Trophoblast cell (in vitro differentiated cells and primary cell): ENCODE results near the gene ZSWIM1.

Source experiments
- DNase-seq, 2 donors: peaks; one replicate each; pipeline ENCODE4 v3.0.0-alpha.2; 2016
- H2AFZ ChIP-seq: 2 replicates; pipeline ENCODE4 v1.6.1; 2013; ENCODE audit warnings: low read length, moderate library complexity, mild to moderate bottlenecking; ENCODE audit not compliant: insufficient read depth, poor library complexity
- H2AK5ac ChIP-seq: 2 replicates; pipeline ENCODE4 v1.6.1; 2013; ENCODE audit warnings: mild to moderate bottlenecking, low read length
- H2BK120ac ChIP-seq: 2 replicates; pipeline ENCODE4 v1.6.1; 2013; ENCODE audit warnings: low read length, mild to moderate bottlenecking, moderate library complexity; ENCODE audit not compliant: insufficient read depth, poor library complexity
- H2BK12ac ChIP-seq: 2 replicates; pipeline ENCODE4 v1.6.1; 2013; ENCODE audit warnings: mild to moderate bottlenecking, low read length, moderate library complexity
- H2BK5ac ChIP-seq: 2 replicates; pipeline ENCODE4 v1.6.1; 2013; ENCODE audit warnings: low read length, low read depth, moderate library complexity, mild to moderate bottlenecking; ENCODE audit not compliant: poor library complexity
- H3K14ac ChIP-seq: 2 replicates; pipeline ENCODE4 v1.6.1; 2013; ENCODE audit warnings: mild to moderate bottlenecking, low read length
- H3K18ac ChIP-seq: 2 replicates; pipeline ENCODE4 v1.6.1; 2013; ENCODE audit warnings: mild to moderate bottlenecking, low read length
- H3K23ac ChIP-seq: 2 replicates; pipeline ENCODE4 v1.6.1; 2013; ENCODE audit warnings: low read length
- H3K27ac ChIP-seq: 2 replicates; pipeline ENCODE4 v1.5.1; 2013; ENCODE audit warnings: low read depth, mild to moderate bottlenecking, inconsistent platforms, low read length, moderate library complexity
- H3K27me3 ChIP-seq: 2 replicates; pipeline ENCODE4 v1.6.1; 2013; ENCODE audit warnings: inconsistent platforms, mild to moderate bottlenecking, low read length, moderate library complexity; ENCODE audit not compliant: insufficient read depth
- H3K36me3 ChIP-seq, 2 experiments: 1 replicate in 1 of 2; 2 replicates in 1 of 2; pipeline ENCODE4 v1.6.1; 2013; ENCODE audit warnings: low read length in 2 of 2, mild to moderate bottlenecking in 2 of 2, moderate library complexity in 1 of 2; ENCODE audit not compliant: insufficient read depth in 2 of 2, control insufficient read depth in 1 of 2
- H3K4ac ChIP-seq: 2 replicates; pipeline ENCODE4 v1.6.1; 2013; ENCODE audit warnings: low read depth, mild to moderate bottlenecking, low read length, moderate library complexity
- H3K4me1 ChIP-seq, 2 experiments: 1 replicate in 1 of 2; 2 replicates in 1 of 2; pipeline ENCODE4 v1.6.1; 2013; ENCODE audit warnings: low read length in 2 of 2, mild to moderate bottlenecking in 2 of 2, moderate library complexity in 1 of 2; ENCODE audit not compliant: insufficient read depth in 2 of 2, control insufficient read depth in 1 of 2
- H3K4me2 ChIP-seq: 2 replicates; pipeline ENCODE4 v1.6.1; 2013; ENCODE audit warnings: inconsistent platforms, mild to moderate bottlenecking, low read length, moderate library complexity
- H3K4me3 ChIP-seq: 2 replicates; pipeline ENCODE4 v1.5.1; 2013; ENCODE audit warnings: mild to moderate bottlenecking, low read depth, low read length, inconsistent platforms
- H3K79me1 ChIP-seq: one replicate; pipeline ENCODE4 v1.6.1; 2013; ENCODE audit warnings: low read length
- H3K79me2 ChIP-seq: 2 replicates; pipeline ENCODE4 v1.6.1; 2013; ENCODE audit warnings: low read length, mild to moderate bottlenecking; ENCODE audit not compliant: control insufficient read depth, insufficient read depth, poor library complexity
- H3K9ac ChIP-seq: 2 replicates; pipeline ENCODE4 v1.6.1; 2013; ENCODE audit warnings: mild to moderate bottlenecking, low read length
- H3K9me3 ChIP-seq: 2 replicates; pipeline ENCODE4 v1.6.1; 2013; ENCODE audit warnings: low read depth, mild to moderate bottlenecking, control low read depth, inconsistent platforms, low read length; ENCODE audit not compliant: insufficient read depth
- H4K12ac ChIP-seq: 2 replicates; pipeline ENCODE4 v1.6.1; 2013; ENCODE audit warnings: low read depth, mild to moderate bottlenecking, low read length, moderate library complexity
- H4K8ac ChIP-seq: 2 replicates; pipeline ENCODE4 v1.6.1; 2013; ENCODE audit warnings: low read depth, mild to moderate bottlenecking, low read length, moderate library complexity
- H4K91ac ChIP-seq: one replicate; pipeline ENCODE4 v1.6.1; 2013; ENCODE audit warnings: low read depth, mild to moderate bottlenecking, low read length, moderate library complexity
- WGBS: extraction: QIAGEN DNeasy Blood & Tissue Kit; methylation state at CpG from one replicate; pipeline ENCODE4 v1.1.7; 2013; ENCODE audit warnings: missing lambda C conversion rate; ENCODE audit not compliant: insufficient read length, insufficient coverage; ENCODE audit errors: extremely low coverage; 5-methylcytosine and 5-hydroxymethylcytosine counted together

The ZSWIM1 gene

GRCh38 chr20:45860560-45861220 lies 20.3 kb upstream of the ZSWIM1 start:
- H2BK12ac ChIP-seq, result no peak overlapping the region
- no peak overlapping the region for H3K4me2 ChIP-seq
- H3K23ac ChIP-seq, result no peak overlapping the region
- H4K91ac ChIP-seq, result no peak overlapping the region
- no peak for DNase-seq
- H3K27me3 ChIP-seq, result no peaks in the 10 kb centered on the region
- H3K4ac ChIP-seq, result no peak overlapping the region
- H2AK5ac ChIP-seq, result no peak overlapping the region
- no peak overlapping the region for H3K27ac ChIP-seq
- peaks cover 3 to 5% of the 10 kb centered on the region in 2 experiments for H3K4me1 ChIP-seq
- no peaks in the 10 kb centered on the region for H3K9me3 ChIP-seq
- no peaks in the 10 kb centered on the region for H3K36me3 ChIP-seq
- H2BK5ac ChIP-seq, result no peak overlapping the region
- no peak overlapping the region for H3K18ac ChIP-seq
- no peak overlapping the region for H2AFZ ChIP-seq
- H4K8ac ChIP-seq, result no peak overlapping the region
- H3K79me1 ChIP-seq, result peaks cover 5% of the 10 kb centered on the region
- H3K14ac ChIP-seq, result no peak overlapping the region
- H3K4me3 ChIP-seq, result no peak overlapping the region
- no peak overlapping the region for H4K12ac ChIP-seq
- WGBS, result no CpG with 5 or more reads among the region's 7 CpGs
- H3K9ac ChIP-seq, result no peak overlapping the region
- peaks cover 1% of the 10 kb centered on the region for H3K79me2 ChIP-seq
- no peak overlapping the region for H2BK120ac ChIP-seq

- no peak overlapping the region for H2BK12ac ChIP-seq
Measured at GRCh38 chr20:45861221-45862075, 19.6 kb upstream of the ZSWIM1 start.

GRCh38 chr20:45863543-45864470 lies 17.2 kb upstream of the ZSWIM1 start:
- Histone ChIP-seq H3K4ac (no peak overlapping the region), H2AK5ac (no peak overlapping the region), H2BK12ac (no peak overlapping the region), H3K23ac (no peak overlapping the region), H3K27ac (no peak overlapping the region), H3K4me1 (no peaks in the 10 kb centered on the region), H3K4me3 (no peak overlapping the region), H3K18ac (no peak overlapping the region), H2BK120ac (no peak overlapping the region), H3K79me2 (no peaks in the 10 kb centered on the region), H2AFZ (no peak overlapping the region), H3K9ac (no peak overlapping the region), H3K4me2 (no peak overlapping the region), H4K12ac (no peak overlapping the region), H3K79me1 (no peaks in the 10 kb centered on the region), H3K9me3 (no peaks in the 10 kb centered on the region), H3K14ac (no peak overlapping the region), H3K27me3 (no peaks in the 10 kb centered on the region), H3K36me3 (no peaks in the 10 kb centered on the region), H2BK5ac (no peak overlapping the region), H4K91ac (no peak overlapping the region), H4K8ac (no peak overlapping the region)
- WGBS, result 100% methylated on average over 1 of the region's 7 CpGs
- no peak for DNase-seq

More at GRCh38 chr20:45861221-45862075, 19.6 kb upstream of the ZSWIM1 start:
- DNase-seq, result no peak
- Histone ChIP-seq H3K4me3 (no peak overlapping the region), H3K18ac (no peak overlapping the region), H3K27me3 (no peaks in the 10 kb centered on the region), H3K4ac (no peak overlapping the region), H3K79me2 (peaks cover 1% of the 10 kb centered on the region), H3K14ac (no peak overlapping the region), H2BK5ac (no peak overlapping the region), H4K8ac (no peak overlapping the region), H4K12ac (no peak overlapping the region), H3K4me2 (no peak overlapping the region), H3K4me1 (peaks cover 3 to 5% of the 10 kb centered on the region in 2 experiments), H2BK120ac (no peak overlapping the region), H3K9me3 (no peaks in the 10 kb centered on the region), H3K23ac (no peak overlapping the region), H3K79me1 (peaks cover 5% of the 10 kb centered on the region), H3K27ac (no peak overlapping the region), H4K91ac (no peak overlapping the region), H3K9ac (no peak overlapping the region), H2AK5ac (no peak overlapping the region), H2AFZ (no peak overlapping the region), H3K36me3 (no peaks in the 10 kb centered on the region)
- no CpG with 5 or more reads among the region's 7 CpGs for WGBS

GRCh38 chr20:45866454-45866853 lies 14.6 kb upstream of the ZSWIM1 start:
- no peak overlapping the region for H3K4me2 ChIP-seq
- no peak overlapping the region for H3K9ac ChIP-seq
- no peak overlapping the region for H4K8ac ChIP-seq
- no peaks in the 10 kb centered on the region for H3K4me1 ChIP-seq
- no peak overlapping the region for H3K14ac ChIP-seq
- H2AK5ac ChIP-seq, result no peak overlapping the region
- no peak for DNase-seq
- no peaks in the 10 kb centered on the region for H3K9me3 ChIP-seq
- H3K4me3 ChIP-seq, result no peak overlapping the region
- H4K12ac ChIP-seq, result no peak overlapping the region
- no peak overlapping the region for H2AFZ ChIP-seq
- no peak overlapping the region for H2BK12ac ChIP-seq
- no peaks in the 10 kb centered on the region for H3K36me3 ChIP-seq
- no peaks in the 10 kb centered on the region for H3K79me2 ChIP-seq
- H3K27me3 ChIP-seq, result no peaks in the 10 kb centered on the region
- no CpG with 5 or more reads among the region's 5 CpGs for WGBS
- H3K79me1 ChIP-seq, result no peaks in the 10 kb centered on the region
- no peak overlapping the region for H3K27ac ChIP-seq
- H4K91ac ChIP-seq, result no peak overlapping the region
- no peak overlapping the region for H3K18ac ChIP-seq
- no peak overlapping the region for H3K4ac ChIP-seq
- H2BK120ac ChIP-seq, result no peak overlapping the region
- H2BK5ac ChIP-seq, result no peak overlapping the region
- no peak overlapping the region for H3K23ac ChIP-seq
